PFSK-1 (cell line): ENCODE results near the gene USF2.

Source experiments
- POLR2AphosphoS5 ChIP-seq: IDR thresholded peaks from 2 replicates; pipeline ENCODE4 v1.6.1; 2012; ENCODE audit warnings: low read depth, mild to moderate bottlenecking, control low read depth, low read length, moderate library complexity
- TAF1 ChIP-seq: IDR thresholded peaks from 2 replicates; pipeline ENCODE4 v1.6.1; 2012; ENCODE audit warnings: low read length, control low read depth, borderline replicate concordance; ENCODE audit not compliant: insufficient read depth

DNA sequence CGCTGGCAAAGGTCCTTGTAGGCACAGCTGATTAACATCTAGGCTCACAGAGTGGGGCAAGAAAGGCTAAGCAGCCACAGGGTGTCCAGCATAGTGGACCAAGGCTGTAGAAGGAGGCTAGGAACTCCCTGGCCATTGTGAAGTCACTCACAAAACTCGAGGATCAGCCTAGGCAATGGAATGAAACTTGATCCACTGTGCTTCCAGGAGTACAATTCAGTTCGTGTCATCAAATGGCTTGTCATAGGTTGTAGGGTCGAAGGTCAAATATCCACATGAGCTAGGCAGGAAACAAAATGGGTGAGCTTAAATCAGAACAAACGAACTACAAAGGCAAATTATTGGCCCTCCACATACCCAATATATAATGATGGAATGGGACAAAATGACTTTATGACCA is 35.9 kb upstream of the USF2 start:
- TF ChIP-seq POLR2AphosphoS5: no peak
- TF ChIP-seq TAF1: no peak
